Measurements from ENCODE around the gene TP63.
A peak's percentile ranks its signal among the peaks of the same experiment; 100 is the strongest.

Gene TP63

DNA sequence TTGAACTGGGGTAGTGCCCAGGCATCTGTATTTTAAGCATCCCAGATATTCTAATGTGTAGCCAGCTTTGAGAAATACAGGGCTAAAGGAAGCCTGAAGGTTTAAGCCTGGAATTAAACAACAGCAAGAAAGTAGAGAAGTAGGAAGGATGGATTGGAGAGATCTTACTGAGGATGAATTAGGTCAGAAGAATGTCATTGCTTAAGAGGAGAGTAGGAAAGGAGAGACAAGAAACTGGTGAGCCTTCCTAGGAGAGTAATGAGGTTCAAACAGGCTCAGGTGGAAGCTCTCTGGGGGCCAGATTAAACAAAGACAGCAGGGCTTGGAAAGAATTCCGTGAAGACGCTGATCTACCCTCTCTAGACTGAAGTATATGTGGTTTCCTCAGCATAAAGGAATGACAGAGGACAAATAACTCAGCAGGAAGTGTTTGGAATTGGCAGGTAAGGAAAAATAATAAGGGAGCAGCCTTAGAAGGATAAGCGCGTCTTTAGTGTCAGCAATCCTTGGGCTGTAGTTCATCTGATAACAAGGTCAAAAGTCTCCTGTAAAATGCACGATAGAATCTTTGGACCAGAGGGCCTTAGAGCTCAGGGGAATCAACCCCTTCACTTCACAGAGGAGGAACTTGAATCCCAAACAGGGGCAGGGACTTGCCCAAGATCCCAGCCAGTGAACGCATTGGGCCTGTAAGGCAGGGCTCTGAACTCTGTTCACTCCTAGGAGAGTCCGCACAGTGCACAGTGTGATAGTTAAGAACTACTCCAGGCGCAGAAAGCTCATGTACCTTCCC is 90.9 kb downstream of the TP63 start:
- Histone ChIP-seq H3K18ac (ENCODE audit: low read depth in 1 of 2, low read length in 2 of 2) (no peak overlapping the region), H3K79me1 (replicated peaks; ENCODE audit: low read length, poor library complexity, severe bottlenecking) (no peaks in the 10 kb centered on the region), H3K4me2 (ENCODE audit: low read length, poor library complexity, severe bottlenecking) (no peak overlapping the region), H2AK5ac (ENCODE audit: low read length, severe bottlenecking) (no peak overlapping the region), H3K9me3 (ENCODE audit: control insufficient read depth, low read length) (no peaks in the 10 kb centered on the region), H2BK15ac (ENCODE audit: low read depth, poor library complexity, severe bottlenecking) (no peak overlapping the region), H2BK5ac (ENCODE audit: low read depth, low read length, poor library complexity, severe bottlenecking) (no peak overlapping the region), H3K4me1 (ENCODE audit: control insufficient read depth, insufficient read depth, low read depth, low read length) (no peaks in the 10 kb centered on the region), H2BK12ac (ENCODE audit: low read length in 2 of 2) (peak overlapping the region in 1 of 2 experiments; percentile 15), H4K91ac (ENCODE audit: low read length) (peak overlapping the region; percentile 21), H4K8ac (ENCODE audit: low read length) (no peak overlapping the region), H3K14ac (ENCODE audit: low read length in 2 of 2) (no peak overlapping the region), H3K27me3 (ENCODE audit: control insufficient read depth in 1 of 2, insufficient read depth in 1 of 2, low read length in 2 of 2) (no peaks in the 10 kb centered on the region), H2AFZ (ENCODE audit: low read depth, low read length) (no peak overlapping the region), H3K27ac (ENCODE audit: low read length, poor library complexity, severe bottlenecking) (no peak overlapping the region), H3K4ac (ENCODE audit: low read depth in 1 of 2, low read length in 2 of 2) (no peak overlapping the region), H2BK120ac (ENCODE audit: low read depth, low read length) (no peak overlapping the region), H3K9ac (ENCODE audit: low read length) (no peak overlapping the region), H3K4me3 (ENCODE audit: insufficient read depth in 1 of 2, low read depth in 1 of 2, low read length in 2 of 2) (no peak overlapping the region), H3K36me3 (ENCODE audit: control insufficient read depth in 1 of 2, insufficient read depth in 2 of 2, low read depth in 1 of 2, low read length in 2 of 2) (no peaks in the 10 kb centered on the region), H3K23ac (ENCODE audit: low read length in 2 of 2) (no peak overlapping the region)
- DNase-seq: no peak
- 83% methylated on average over 7 of the region's 8 CpGs for WGBS

DNA sequence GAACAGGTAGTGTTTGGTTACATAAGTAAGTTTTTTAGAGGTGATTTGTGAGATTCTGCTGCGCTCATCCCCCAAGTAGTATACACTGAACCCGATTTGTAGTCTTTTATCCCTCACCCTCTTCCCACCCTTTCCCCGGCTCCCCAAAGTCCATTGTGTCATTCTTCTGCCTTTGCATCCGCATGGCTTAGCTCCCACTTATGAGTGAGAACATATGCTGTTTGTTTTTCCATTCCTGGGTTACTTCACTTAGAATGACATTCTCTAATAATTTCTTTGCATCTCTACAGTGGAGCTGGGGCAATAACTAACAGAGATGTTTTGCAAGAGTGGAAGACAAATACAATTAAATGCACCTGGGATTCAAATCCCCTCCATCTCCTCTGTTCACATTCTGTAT is 93.2 kb downstream of the TP63 start:
- WGBS: 88% methylated on average over 3 of the region's 4 CpGs

DNA sequence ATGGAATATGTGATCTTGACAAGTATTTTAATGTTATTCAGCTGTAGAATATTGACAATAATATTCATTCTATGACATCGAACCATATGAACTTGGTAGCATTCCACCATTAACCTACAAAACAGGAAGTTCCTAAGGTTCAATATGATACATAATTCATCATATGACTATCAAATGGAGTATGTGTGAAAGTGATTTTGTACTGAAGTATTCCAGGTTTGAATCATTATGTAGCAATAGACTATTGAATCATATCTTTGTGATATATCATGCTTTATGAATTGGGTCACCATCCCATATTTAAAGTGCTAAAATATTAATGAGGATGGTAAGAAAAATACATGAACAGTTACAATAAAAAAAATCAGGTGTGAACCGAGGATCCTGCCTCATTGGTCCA is 95.1 kb downstream of the TP63 start:
- no peak overlapping the region for H3K18ac ChIP-seq (ENCODE audit: low read depth in 1 of 2, low read length in 2 of 2)
- H3K4ac ChIP-seq (ENCODE audit: low read depth in 1 of 2, low read length in 2 of 2): no peak overlapping the region
- H2BK5ac ChIP-seq (ENCODE audit: low read depth, low read length, poor library complexity, severe bottlenecking): no peak overlapping the region
- H2BK15ac ChIP-seq (ENCODE audit: low read depth, poor library complexity, severe bottlenecking): no peak overlapping the region
- no peak for DNase-seq
- H3K36me3 ChIP-seq (ENCODE audit: control insufficient read depth in 1 of 2, insufficient read depth in 2 of 2, low read depth in 1 of 2, low read length in 2 of 2): no peaks in the 10 kb centered on the region
- WGBS: 68% methylated on average over 1 of the region's 2 CpGs
- no peak overlapping the region for H3K4me3 ChIP-seq (ENCODE audit: insufficient read depth in 1 of 2, low read depth in 1 of 2, low read length in 2 of 2)
- H4K8ac ChIP-seq (ENCODE audit: low read length): no peak overlapping the region
- H2AK5ac ChIP-seq (ENCODE audit: low read length, severe bottlenecking): no peak overlapping the region
- no peak overlapping the region for H3K4me2 ChIP-seq (ENCODE audit: low read length, poor library complexity, severe bottlenecking)
- H3K79me1 ChIP-seq (replicated peaks; ENCODE audit: low read length, poor library complexity, severe bottlenecking): no peaks in the 10 kb centered on the region
- H3K9me3 ChIP-seq (ENCODE audit: control insufficient read depth, low read length): no peaks in the 10 kb centered on the region
- no peak overlapping the region for H3K9ac ChIP-seq (ENCODE audit: low read length)
- H3K27ac ChIP-seq (ENCODE audit: low read length, poor library complexity, severe bottlenecking): no peak overlapping the region
- H2BK120ac ChIP-seq (ENCODE audit: low read depth, low read length): no peak overlapping the region
- no peak overlapping the region for H4K91ac ChIP-seq (ENCODE audit: low read length)
- no peaks in the 10 kb centered on the region for H3K27me3 ChIP-seq (ENCODE audit: control insufficient read depth in 1 of 2, insufficient read depth in 1 of 2, low read length in 2 of 2)
- H3K23ac ChIP-seq (ENCODE audit: low read length in 2 of 2): no peak overlapping the region
- H3K4me1 ChIP-seq (ENCODE audit: control insufficient read depth, insufficient read depth, low read depth, low read length): no peaks in the 10 kb centered on the region
- H2BK12ac ChIP-seq (ENCODE audit: low read length in 2 of 2): no peak overlapping the region
- H2AFZ ChIP-seq (ENCODE audit: low read depth, low read length): no peak overlapping the region
- no peak overlapping the region for H3K14ac ChIP-seq (ENCODE audit: low read length in 2 of 2)

More for the DNA sequence above, 93.2 kb downstream of the TP63 start:
- Histone ChIP-seq H3K9ac (ENCODE audit: low read length) (no peak overlapping the region), H3K79me1 (replicated peaks; ENCODE audit: low read length, poor library complexity, severe bottlenecking) (no peaks in the 10 kb centered on the region), H3K18ac (ENCODE audit: low read depth in 1 of 2, low read length in 2 of 2) (no peak overlapping the region), H2BK120ac (ENCODE audit: low read depth, low read length) (no peak overlapping the region), H2BK12ac (ENCODE audit: low read length in 2 of 2) (no peak overlapping the region), H2BK5ac (ENCODE audit: low read depth, low read length, poor library complexity, severe bottlenecking) (no peak overlapping the region), H3K27me3 (ENCODE audit: control insufficient read depth in 1 of 2, insufficient read depth in 1 of 2, low read length in 2 of 2) (no peaks in the 10 kb centered on the region), H2BK15ac (ENCODE audit: low read depth, poor library complexity, severe bottlenecking) (no peak overlapping the region), H3K23ac (ENCODE audit: low read length in 2 of 2) (no peak overlapping the region), H3K4me1 (ENCODE audit: control insufficient read depth, insufficient read depth, low read depth, low read length) (no peaks in the 10 kb centered on the region), H4K8ac (ENCODE audit: low read length) (no peak overlapping the region), H3K9me3 (ENCODE audit: control insufficient read depth, low read length) (no peaks in the 10 kb centered on the region), H3K36me3 (ENCODE audit: control insufficient read depth in 1 of 2, insufficient read depth in 2 of 2, low read depth in 1 of 2, low read length in 2 of 2) (no peaks in the 10 kb centered on the region), H3K27ac (ENCODE audit: low read length, poor library complexity, severe bottlenecking) (no peak overlapping the region), H3K4me3 (ENCODE audit: insufficient read depth in 1 of 2, low read depth in 1 of 2, low read length in 2 of 2) (no peak overlapping the region), H4K91ac (ENCODE audit: low read length) (no peak overlapping the region), H2AK5ac (ENCODE audit: low read length, severe bottlenecking) (no peak overlapping the region), H3K4ac (ENCODE audit: low read depth in 1 of 2, low read length in 2 of 2) (no peak overlapping the region), H3K4me2 (ENCODE audit: low read length, poor library complexity, severe bottlenecking) (no peak overlapping the region), H2AFZ (ENCODE audit: low read depth, low read length) (no peak overlapping the region), H3K14ac (ENCODE audit: low read length in 2 of 2) (no peak overlapping the region)
- no peak for DNase-seq

DNA sequence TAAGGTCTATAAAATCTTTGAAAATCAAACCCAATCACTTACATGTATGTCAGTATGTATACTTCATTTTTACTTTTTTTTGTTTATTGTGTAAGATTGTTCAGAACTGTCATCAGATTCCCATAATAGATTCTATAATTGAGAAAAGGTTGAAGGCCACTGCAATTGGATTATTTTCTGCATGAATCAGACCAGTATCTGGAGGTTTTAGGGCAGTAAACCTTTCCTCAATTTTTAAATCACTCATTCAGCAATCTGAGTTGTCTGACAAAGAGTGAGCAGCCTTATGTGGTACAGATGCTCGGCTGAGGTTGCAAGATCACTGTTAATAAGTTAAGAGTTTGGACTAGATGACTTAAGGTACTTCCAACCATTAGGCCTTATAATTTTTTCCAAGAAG is 96.0 kb downstream of the TP63 start:
- H2AFZ ChIP-seq (ENCODE audit: low read depth, low read length): no peak overlapping the region
- H4K91ac ChIP-seq (ENCODE audit: low read length): no peak overlapping the region

More for the DNA sequence above, 96.0 kb downstream of the TP63 start:
- no peak overlapping the region for H3K4me3 ChIP-seq (ENCODE audit: insufficient read depth in 1 of 2, low read depth in 1 of 2, low read length in 2 of 2)
- H3K27ac ChIP-seq (ENCODE audit: low read length, poor library complexity, severe bottlenecking): no peak overlapping the region
- no peak overlapping the region for H2BK15ac ChIP-seq (ENCODE audit: low read depth, poor library complexity, severe bottlenecking)
- H4K8ac ChIP-seq (ENCODE audit: low read length): no peak overlapping the region
- no peaks in the 10 kb centered on the region for H3K27me3 ChIP-seq (ENCODE audit: control insufficient read depth in 1 of 2, insufficient read depth in 1 of 2, low read length in 2 of 2)
- H3K18ac ChIP-seq (ENCODE audit: low read depth in 1 of 2, low read length in 2 of 2): no peak overlapping the region
- no peak for DNase-seq
- no peak overlapping the region for H2AK5ac ChIP-seq (ENCODE audit: low read length, severe bottlenecking)
- H3K79me1 ChIP-seq (replicated peaks; ENCODE audit: low read length, poor library complexity, severe bottlenecking): no peaks in the 10 kb centered on the region
- H3K9ac ChIP-seq (ENCODE audit: low read length): no peak overlapping the region
- no peak overlapping the region for H2BK12ac ChIP-seq (ENCODE audit: low read length in 2 of 2)
- H3K36me3 ChIP-seq (ENCODE audit: control insufficient read depth in 1 of 2, insufficient read depth in 2 of 2, low read depth in 1 of 2, low read length in 2 of 2): no peaks in the 10 kb centered on the region
- no peak overlapping the region for H2BK120ac ChIP-seq (ENCODE audit: low read depth, low read length)
- no peak overlapping the region for H3K4me2 ChIP-seq (ENCODE audit: low read length, poor library complexity, severe bottlenecking)
- no peak overlapping the region for H3K4ac ChIP-seq (ENCODE audit: low read depth in 1 of 2, low read length in 2 of 2)
- H3K9me3 ChIP-seq (ENCODE audit: control insufficient read depth, low read length): no peaks in the 10 kb centered on the region
- no CpG with 5 or more reads among the region's 1 CpG for WGBS
- H3K23ac ChIP-seq (ENCODE audit: low read length in 2 of 2): no peak overlapping the region
- H2BK5ac ChIP-seq (ENCODE audit: low read depth, low read length, poor library complexity, severe bottlenecking): no peak overlapping the region
- H3K14ac ChIP-seq (ENCODE audit: low read length in 2 of 2): no peak overlapping the region
- H3K4me1 ChIP-seq (ENCODE audit: control insufficient read depth, insufficient read depth, low read depth, low read length): no peaks in the 10 kb centered on the region
